ENCODE results near the gene ASCC2.

DNA sequence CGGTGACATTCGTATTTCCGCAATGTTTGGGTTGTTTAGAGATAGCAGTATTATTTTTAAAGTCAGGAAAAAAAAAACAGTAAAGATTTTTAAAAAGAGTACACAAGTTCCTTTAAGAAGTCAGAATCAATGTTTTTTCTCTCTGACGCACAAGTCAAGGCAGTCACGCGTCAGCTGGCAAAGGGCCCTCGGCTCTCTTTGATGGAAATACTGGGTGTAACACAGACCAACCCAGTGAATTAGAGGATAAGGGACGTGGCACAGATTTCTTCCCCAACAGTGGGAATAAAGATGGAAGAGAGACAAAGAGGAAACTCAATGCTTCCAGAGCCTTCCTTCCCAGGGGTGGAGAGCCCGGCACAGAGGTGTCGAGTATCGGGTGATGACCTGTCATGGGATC is 13.4 kb downstream of the ASCC2 start:
- TF ChIP-seq, protein P1, sequence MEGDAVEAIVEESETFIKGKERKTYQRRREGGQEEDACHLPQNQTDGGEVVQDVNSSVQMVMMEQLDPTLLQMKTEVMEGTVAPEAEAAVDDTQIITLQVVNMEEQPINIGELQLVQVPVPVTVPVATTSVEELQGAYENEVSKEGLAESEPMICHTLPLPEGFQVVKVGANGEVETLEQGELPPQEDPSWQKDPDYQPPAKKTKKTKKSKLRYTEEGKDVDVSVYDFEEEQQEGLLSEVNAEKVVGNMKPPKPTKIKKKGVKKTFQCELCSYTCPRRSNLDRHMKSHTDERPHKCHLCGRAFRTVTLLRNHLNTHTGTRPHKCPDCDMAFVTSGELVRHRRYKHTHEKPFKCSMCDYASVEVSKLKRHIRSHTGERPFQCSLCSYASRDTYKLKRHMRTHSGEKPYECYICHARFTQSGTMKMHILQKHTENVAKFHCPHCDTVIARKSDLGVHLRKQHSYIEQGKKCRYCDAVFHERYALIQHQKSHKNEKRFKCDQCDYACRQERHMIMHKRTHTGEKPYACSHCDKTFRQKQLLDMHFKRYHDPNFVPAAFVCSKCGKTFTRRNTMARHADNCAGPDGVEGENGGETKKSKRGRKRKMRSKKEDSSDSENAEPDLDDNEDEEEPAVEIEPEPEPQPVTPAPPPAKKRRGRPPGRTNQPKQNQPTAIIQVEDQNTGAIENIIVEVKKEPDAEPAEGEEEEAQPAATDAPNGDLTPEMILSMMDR (conservative IDR thresholded peaks at IDR 0.05; ENCODE audit: low read depth in 2 of 2) = no peak
- TF ChIP-seq ZNF114 (CRISPR knock-in tag; IDR thresholded peaks at IDR 0.05) (no peak), STAT1 (IDR thresholded peaks at IDR 0.05; ENCODE audit: unreplicated experiment) (no peak), CREB1 (CRISPR knock-in tag; IDR thresholded peaks at IDR 0.05; ENCODE audit: low read depth) (no peak)
